AG04450 (cell line): Measurements from ENCODE around the gene CHTF18. TPM values are rescaled to one million over a fixed set of nuclear protein-coding genes. Genes with fewer than 3 reads are reported as not detected.

Source experiments
- CTCF ChIA-PET: fragments of 300-600, 350-600 bp; formaldehyde crosslinking; extraction: SDS; loops from one replicate; lab custom pipeline; 2022; ENCODE audit warnings: antibody characterized with exemption, inconsistent platforms; lab: Charles Lee
- POLR2A ChIA-PET: fragments of 350-600 bp; formaldehyde crosslinking; extraction: SDS; loops from one replicate; lab custom pipeline; 2021; ENCODE audit warnings: antibody characterized with exemption, inconsistent platforms; lab: Yijun Ruan, JAX
- DNase-seq: peaks from one replicate; pipeline ENCODE4 v3.0.0-alpha.2; 2011; ENCODE audit warnings: low read depth, low spot score
- H3K27ac ChIP-seq: one replicate; pipeline ENCODE4 v1.5.1; 2012; ENCODE audit warnings: low read depth, low read length, control low read depth
- H3K27me3 ChIP-seq: one replicate; pipeline ENCODE4 v1.6.0; 2012; ENCODE audit warnings: low read length; ENCODE audit not compliant: control insufficient read depth, insufficient read depth
- H3K4me3 ChIP-seq: 2 replicates; pipeline ENCODE4 v1.5.1; 2011; ENCODE audit warnings: mild to moderate bottlenecking, low read depth, low read length, control low read depth
- H3K9me3 ChIP-seq: 2 replicates; pipeline ENCODE4 v1.5.1; 2012; ENCODE audit warnings: low read length; ENCODE audit not compliant: control insufficient read depth, insufficient read depth
- polyA plus RNA-seq: library from polyadenylated mRNA; depleted of rRNA; stranded (reverse); fragments of >200 nt; gene quantifications from 2 replicates; pipeline ENCODE4 v1.2.3, GENCODE V29; 2011
- TF ChIP-seq, protein P1 (sequence below): IDR thresholded peaks from 2 replicates; pipeline ENCODE4 v1.5.1; 2011; ENCODE audit warnings: low read depth, low read length, control low read depth, inconsistent platforms

The CHTF18 gene
- polyA plus RNA-seq, 1 experiment = 1.1 TPM

DNA sequence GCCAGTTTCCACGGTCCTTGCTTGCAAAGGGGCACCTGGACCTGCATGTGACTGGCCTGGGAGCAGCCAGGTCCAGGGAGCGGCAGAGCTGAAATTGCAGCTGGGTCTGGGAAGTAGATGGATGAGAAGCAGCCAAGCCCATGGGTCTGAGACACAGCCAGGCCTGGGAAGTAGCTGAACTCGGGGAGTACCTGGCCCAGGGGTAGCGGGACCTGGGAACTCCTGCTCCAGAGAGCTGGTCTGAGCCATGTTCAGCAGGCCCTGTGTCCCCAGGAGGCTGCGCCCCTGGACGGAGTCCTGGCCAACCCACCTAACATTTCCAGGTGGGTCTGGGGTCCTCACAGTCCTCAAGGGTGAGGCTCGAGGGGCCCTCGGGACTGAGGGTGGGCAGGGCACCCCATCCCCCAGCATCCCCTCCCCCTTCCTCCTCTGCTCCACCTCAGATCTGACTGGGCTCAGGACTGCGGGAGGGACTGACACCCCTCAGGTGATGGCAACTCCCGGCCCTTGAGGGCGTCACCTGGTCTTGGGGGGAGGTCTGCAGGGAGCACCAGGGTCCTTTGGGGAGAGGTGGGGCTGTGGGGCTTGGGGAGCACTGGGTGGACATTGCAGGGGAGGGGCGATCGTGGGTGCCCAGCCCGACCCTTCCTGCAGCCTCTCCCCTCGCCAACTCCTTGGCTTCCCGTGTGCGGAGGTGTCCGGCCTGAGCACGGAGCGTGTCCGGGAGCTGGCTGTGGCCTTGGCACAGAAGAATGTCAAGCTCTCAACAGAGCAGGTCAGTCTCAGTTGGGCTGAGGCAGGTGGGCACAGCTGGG lies 24.8 kb upstream of the CHTF18 start:
- CTCF ChIA-PET = interaction anchor here (0.6 kb wide), 1 partner anchor 22 kb away, joined by 3 read pairs; no protein-coding TSS in a partner anchor
- POLR2A ChIA-PET = interaction anchor here (1.6 kb wide), 1 partner anchor 15 kb away, joined by 3 read pairs; no protein-coding TSS in a partner anchor
- no peak for DNase-seq
- H3K27ac ChIP-seq = no peak overlapping the region
- peaks cover 7% of the 10 kb centered on the region for H3K27me3 ChIP-seq
- no peak overlapping the region for H3K4me3 ChIP-seq
- no peaks in the 10 kb centered on the region; the same call in 1 of the 2 replicates for H3K9me3 ChIP-seq
- TF ChIP-seq, protein P1, sequence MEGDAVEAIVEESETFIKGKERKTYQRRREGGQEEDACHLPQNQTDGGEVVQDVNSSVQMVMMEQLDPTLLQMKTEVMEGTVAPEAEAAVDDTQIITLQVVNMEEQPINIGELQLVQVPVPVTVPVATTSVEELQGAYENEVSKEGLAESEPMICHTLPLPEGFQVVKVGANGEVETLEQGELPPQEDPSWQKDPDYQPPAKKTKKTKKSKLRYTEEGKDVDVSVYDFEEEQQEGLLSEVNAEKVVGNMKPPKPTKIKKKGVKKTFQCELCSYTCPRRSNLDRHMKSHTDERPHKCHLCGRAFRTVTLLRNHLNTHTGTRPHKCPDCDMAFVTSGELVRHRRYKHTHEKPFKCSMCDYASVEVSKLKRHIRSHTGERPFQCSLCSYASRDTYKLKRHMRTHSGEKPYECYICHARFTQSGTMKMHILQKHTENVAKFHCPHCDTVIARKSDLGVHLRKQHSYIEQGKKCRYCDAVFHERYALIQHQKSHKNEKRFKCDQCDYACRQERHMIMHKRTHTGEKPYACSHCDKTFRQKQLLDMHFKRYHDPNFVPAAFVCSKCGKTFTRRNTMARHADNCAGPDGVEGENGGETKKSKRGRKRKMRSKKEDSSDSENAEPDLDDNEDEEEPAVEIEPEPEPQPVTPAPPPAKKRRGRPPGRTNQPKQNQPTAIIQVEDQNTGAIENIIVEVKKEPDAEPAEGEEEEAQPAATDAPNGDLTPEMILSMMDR = no peak

DNA sequence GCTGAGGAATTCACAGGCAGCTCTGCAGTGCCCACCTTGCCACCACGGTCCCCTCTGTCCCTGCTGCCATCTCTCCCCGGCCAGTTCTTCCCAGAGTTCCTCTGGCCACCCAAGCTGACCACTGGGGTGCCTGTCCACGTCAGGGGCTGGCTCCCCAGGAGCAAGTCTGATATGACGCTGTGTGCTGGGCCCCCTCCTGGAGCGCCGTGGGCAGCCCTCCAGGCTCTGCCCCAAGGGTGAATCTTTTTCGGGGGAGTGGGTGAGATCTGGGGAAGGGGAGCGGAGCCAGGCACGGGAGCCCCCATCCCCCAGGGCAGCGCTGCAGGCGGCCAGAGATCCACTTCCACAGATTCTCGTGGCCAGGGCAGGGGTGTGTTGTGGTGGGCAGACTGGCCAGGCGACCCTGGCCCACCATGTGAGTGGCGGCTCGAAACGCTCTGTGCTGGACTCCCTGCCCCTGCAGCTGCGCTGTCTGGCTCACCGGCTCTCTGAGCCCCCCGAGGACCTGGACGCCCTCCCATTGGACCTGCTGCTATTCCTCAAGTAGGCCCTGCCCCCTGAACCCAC lies 24.2 kb upstream of the CHTF18 start:
- CTCF ChIA-PET = no interaction called here
- POLR2A ChIA-PET = no interaction called here
- TF ChIP-seq, protein P1 = no peak
- H3K9me3 ChIP-seq = no peaks in the 10 kb centered on the region; the same call in 1 of the 2 replicates
- H3K27ac ChIP-seq = no peak overlapping the region
- no peak for DNase-seq
- peaks cover 7% of the 10 kb centered on the region for H3K27me3 ChIP-seq
- H3K4me3 ChIP-seq = no peak overlapping the region

DNA sequence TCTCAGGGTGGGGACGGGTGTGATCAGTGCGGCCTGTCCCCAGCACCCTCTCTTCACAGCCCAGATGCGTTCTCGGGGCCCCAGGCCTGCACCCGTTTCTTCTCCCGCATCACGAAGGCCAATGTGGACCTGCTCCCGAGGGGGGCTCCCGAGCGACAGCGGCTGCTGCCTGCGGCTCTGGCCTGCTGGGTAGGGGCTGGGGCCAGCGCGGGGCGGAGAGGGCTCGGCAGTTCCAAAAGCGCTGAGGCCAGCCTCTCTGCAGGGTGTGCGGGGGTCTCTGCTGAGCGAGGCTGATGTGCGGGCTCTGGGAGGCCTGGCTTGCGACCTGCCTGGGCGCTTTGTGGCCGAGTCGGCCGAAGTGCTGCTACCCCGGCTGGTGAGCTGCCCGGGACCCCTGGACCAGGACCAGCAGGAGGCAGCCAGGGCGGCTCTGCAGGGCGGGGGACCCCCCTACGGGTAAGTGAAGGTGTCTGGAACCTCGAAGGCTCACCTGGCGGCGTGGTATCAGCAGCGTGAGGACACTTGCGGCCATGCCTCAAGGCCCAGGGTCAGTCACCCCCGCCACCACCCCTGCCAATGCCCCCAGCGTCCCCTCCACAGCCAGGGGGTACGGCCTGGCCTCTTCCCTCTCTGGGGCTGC lies 23.5 kb upstream of the CHTF18 start:
- ChIA-PET CTCF (no interaction called here), POLR2A (no interaction called here)
- Histone ChIP-seq H3K27ac (no peak overlapping the region), H3K4me3 (no peak overlapping the region), H3K27me3 (peaks cover 5% of the 10 kb centered on the region), H3K9me3 (no peaks in the 10 kb centered on the region; the same call in 1 of the 2 replicates)
- no peak for DNase-seq
- TF ChIP-seq, protein P1 = no peak

DNA sequence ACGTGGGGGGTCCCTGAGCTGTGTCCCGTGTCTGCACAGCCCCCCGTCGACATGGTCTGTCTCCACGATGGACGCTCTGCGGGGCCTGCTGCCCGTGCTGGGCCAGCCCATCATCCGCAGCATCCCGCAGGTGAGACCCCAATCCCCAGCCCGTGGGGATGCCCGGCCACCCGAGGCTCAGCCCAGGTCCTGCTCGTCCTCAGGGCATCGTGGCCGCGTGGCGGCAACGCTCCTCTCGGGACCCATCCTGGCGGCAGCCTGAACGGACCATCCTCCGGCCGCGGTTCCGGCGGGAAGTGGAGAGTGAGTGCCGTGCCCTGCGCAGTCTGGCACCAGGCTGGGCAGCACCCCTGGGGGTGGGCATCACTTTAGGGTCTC lies 22.9 kb upstream of the CHTF18 start:
- H3K4me3 ChIP-seq = no peak overlapping the region
- ChIA-PET POLR2A (no interaction called here), CTCF (no interaction called here)
- H3K27me3 ChIP-seq = peaks cover 5% of the 10 kb centered on the region
- TF ChIP-seq, protein P1 = no peak
- H3K9me3 ChIP-seq = no peaks in the 10 kb centered on the region; the same call in 1 of the 2 replicates
- DNase-seq = no peak
- H3K27ac ChIP-seq = no peak overlapping the region
